Lower lobe of right lung (tissue), 2 donors: ENCODE data around the gene B4GALNT2. TPM values are rescaled to one million over a fixed set of nuclear protein-coding genes. Genes with fewer than 3 reads are reported as not detected.

ENCODE experiments used
- ATAC-seq, 2 donors: fragments of 200-7000 bp; cut with Tn5 transposase; one replicate each; pipeline ENCODE4 v1.9.1; 2020 to 2022; ENCODE audit warnings: mild to moderate bottlenecking in 2 of 2, moderate library complexity in 2 of 2
- DNase-seq: peaks from one replicate; pipeline ENCODE4 v3.0.0-alpha.2; 2020
- H3K27ac ChIP-seq: fragments of 200-600 bp; one replicate; pipeline ENCODE4 v1.8.0; 2022
- H3K27me3 ChIP-seq: fragments of 200-600 bp; one replicate; pipeline ENCODE4 v1.8.0; 2022; ENCODE audit warnings: low read depth
- H3K36me3 ChIP-seq: fragments of 200-600 bp; one replicate; pipeline ENCODE4 v1.8.0; 2022; ENCODE audit warnings: mild to moderate bottlenecking
- H3K4me1 ChIP-seq: fragments of 200-600 bp; one replicate; pipeline ENCODE4 v1.8.0; 2022
- H3K4me3 ChIP-seq: fragments of 200-600 bp; one replicate; pipeline ENCODE4 v1.8.0; 2022; ENCODE audit warnings: mild to moderate bottlenecking
- H3K9me3 ChIP-seq: fragments of 200-600 bp; one replicate; pipeline ENCODE4 v1.8.0; 2022
- CTCF ChIP-seq: fragments of 200-600 bp; IDR thresholded peaks from one replicate; pipeline ENCODE4 v1.8.0; 2022; ENCODE audit warnings: antibody characterized with exemption, mild to moderate bottlenecking
- intact Hi-C: fragments of 100-400 bp; cut with DNase I; formaldehyde crosslinking; loops from one replicate; pipeline ENCODE4 v1.11.0; 2022
- total RNA-seq: library from RNA; stranded (reverse); fragmentation: NEBNext Ultra II Directional; extraction: Animal tissue kit (Norgen Biotek cat#: 25700); gene quantifications from one replicate; pipeline ENCODE4 v1.2.1, GENCODE V29; 2021
- donor health status: DM: no; HTN: yes; CAD: no; lungs with severe emphysema.

B4GALNT2 gene
- total RNA-seq, 1 donor from 2014 or later: 0.15 TPM

DNA sequence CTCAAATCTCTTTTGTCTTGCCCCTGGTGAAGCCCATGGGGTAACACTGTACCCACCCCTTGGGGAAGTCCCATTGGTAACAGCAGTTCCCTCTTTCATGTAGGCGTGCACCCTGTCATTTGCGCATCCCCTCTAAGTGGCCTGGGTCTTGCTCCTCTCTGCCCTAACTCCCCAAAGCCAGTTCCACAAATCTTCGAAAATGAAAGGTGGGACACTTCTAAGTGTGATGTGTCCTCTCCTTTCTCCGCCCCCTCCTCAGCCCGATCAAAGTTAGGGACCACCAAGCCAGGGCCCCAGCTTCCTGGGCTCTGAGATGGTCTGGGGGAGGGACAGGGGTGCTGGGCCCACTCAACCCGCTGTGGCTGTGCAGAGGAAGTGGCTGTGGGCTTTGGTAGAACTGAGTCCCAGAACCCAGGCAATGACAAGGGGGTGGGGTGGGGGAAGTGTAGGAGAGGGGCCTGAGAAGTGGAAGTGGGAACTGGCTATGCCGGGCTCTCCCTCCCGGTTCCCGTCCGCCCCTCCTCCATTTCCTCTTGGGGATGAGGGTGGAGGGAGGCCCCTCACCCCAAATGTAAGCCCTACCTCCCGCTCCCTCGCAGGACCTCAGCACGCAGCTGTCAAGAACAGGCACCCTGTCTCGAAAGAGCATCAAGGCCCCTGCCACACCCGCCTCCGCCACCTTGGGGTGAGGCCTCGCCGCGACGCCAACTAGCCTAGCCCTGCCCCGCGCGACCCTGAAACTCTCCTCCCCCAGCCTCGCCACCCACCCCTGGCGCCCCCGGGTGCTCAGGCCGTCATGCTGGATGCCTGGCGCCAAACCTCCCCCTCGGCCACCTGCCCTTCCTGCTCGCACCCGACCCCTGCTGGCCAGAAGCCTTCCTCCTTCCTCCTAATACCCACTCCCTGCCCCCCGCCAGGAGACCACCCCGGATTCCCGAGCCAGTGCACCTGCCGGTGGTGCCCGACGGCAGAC is 86.7 kb downstream of the B4GALNT2 start:
- H3K4me3 ChIP-seq: no peak overlapping the region
- H3K4me1 ChIP-seq: peaks cover 65% of the 10 kb centered on the region
- peaks cover 19% of the 10 kb centered on the region for H3K27me3 ChIP-seq
- intact Hi-C loops: no loop called here
- H3K9me3 ChIP-seq: no peaks in the 10 kb centered on the region
- DNase-seq (peak; percentile 60), ATAC-seq (peak; percentile 56 to 62)
- peak overlapping the region; percentile 56 for H3K27ac ChIP-seq
- no peak for TF ChIP-seq CTCF
- H3K36me3 ChIP-seq: peaks cover 18% of the 10 kb centered on the region

- peaks cover 27% of the 10 kb centered on the region for H3K27me3 ChIP-seq
- H3K9me3 ChIP-seq: no peaks in the 10 kb centered on the region
- peaks cover 68% of the 10 kb centered on the region for H3K4me1 ChIP-seq
- ATAC-seq (no peak), DNase-seq (no peak)
- no peak overlapping the region for H3K27ac ChIP-seq
- intact Hi-C loops: loop anchor here (10.0 kb wide), 1 partner anchor 45 kb away; no protein-coding TSS in a partner anchor
- no peak for TF ChIP-seq CTCF
- H3K36me3 ChIP-seq: peaks cover 18% of the 10 kb centered on the region
- no peak overlapping the region for H3K4me3 ChIP-seq
Observed at GRCh38 chr17:49219987-49220386, 87.4 kb downstream of the B4GALNT2 start.

DNA sequence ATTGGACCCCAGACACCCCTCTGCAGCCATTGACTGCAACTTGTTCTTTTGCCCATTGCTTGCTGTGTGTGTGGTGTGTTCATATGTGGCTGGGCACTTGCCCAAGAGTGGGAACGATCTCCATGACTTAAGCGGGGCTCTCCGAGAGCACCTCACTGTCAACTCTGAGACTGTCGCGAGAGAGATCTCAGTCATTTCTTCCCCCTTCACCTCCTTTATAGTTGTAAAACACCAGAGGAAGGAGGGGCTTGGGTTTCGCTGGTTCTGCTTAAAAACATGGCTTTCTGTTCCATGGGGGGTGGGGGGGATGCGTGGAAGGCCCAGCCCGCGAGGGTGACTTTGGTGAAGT is 90.6 kb downstream of the B4GALNT2 start:
- H3K27ac ChIP-seq: no peak overlapping the region
- H3K4me1 ChIP-seq: peaks cover 40% of the 10 kb centered on the region
- DNase-seq: no peak
- H3K36me3 ChIP-seq: peaks cover 18% of the 10 kb centered on the region
- H3K4me3 ChIP-seq: no peak overlapping the region
- peaks cover 39% of the 10 kb centered on the region for H3K27me3 ChIP-seq
- no peak for ATAC-seq
- H3K9me3 ChIP-seq: no peaks in the 10 kb centered on the region
- intact Hi-C loops: loop anchor here (10.0 kb wide), 1 partner anchor 48 kb away; no protein-coding TSS in a partner anchor
- no peak for TF ChIP-seq CTCF

- peak; percentile 74 for DNase-seq
- Histone ChIP-seq H3K27me3 (peaks cover 39% of the 10 kb centered on the region), H3K4me3 (peak overlapping the region; percentile 41), H3K9me3 (no peaks in the 10 kb centered on the region), H3K27ac (no peak overlapping the region), H3K4me1 (peaks cover 34% of the 10 kb centered on the region), H3K36me3 (peaks cover 17% of the 10 kb centered on the region)
- peak; percentile 76 for TF ChIP-seq CTCF
- intact Hi-C loops: loop anchor here (10.0 kb wide), 1 partner anchor 49 kb away; no protein-coding TSS in a partner anchor
- peak; percentile 55 to 59 for ATAC-seq
Observed at GRCh38 chr17:49223517-49224197, 91.1 kb downstream of the B4GALNT2 start.

DNA sequence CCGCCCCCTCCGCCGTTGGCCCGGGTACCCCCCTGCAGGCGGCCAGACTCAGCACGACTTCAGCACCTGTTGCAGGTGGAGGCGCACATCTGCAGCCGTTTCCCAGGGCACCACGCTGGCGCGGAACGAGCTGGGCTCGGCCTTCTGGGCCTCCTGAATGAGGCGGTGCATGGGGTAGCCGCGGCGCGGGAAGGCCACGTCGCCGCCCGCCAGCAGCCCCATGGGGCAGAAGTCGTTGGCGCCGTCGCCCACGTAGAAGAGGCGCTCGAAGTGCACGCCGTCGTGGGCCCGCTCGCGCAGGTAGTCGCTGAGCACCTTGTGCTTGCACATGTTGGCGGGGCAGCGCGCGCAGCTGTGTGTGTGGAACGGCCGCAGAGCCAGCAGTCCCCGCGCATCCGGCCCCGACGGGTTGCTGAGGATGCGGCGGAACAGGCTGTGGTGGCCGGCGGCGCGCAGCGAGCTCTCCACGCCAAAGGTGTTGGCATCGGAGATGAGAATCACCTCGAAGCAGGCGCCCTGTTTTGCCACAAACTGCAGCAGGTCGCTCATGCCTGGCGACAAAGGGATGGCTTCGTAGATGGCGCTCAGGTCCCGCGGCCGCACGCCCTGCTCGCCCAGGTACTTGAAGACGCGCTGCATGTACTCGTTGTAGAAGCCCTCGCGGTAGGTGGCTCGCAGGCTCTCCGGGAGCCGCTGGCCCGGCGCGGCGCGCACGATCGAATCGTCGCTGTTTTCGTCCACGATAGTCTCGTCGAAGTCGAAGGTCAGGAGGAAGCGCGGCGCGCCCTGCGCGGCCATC is 91.8 kb downstream of the B4GALNT2 start:
- H3K27ac ChIP-seq: no peak overlapping the region
- peaks cover 11% of the 10 kb centered on the region for H3K36me3 ChIP-seq
- intact Hi-C loops: loop anchor here (10.0 kb wide), 1 partner anchor 50 kb away; no protein-coding TSS in a partner anchor
- H3K4me3 ChIP-seq: peak overlapping the region; percentile 41
- peak; percentile 62 for DNase-seq
- peaks cover 39% of the 10 kb centered on the region for H3K27me3 ChIP-seq
- H3K4me1 ChIP-seq: peaks cover 29% of the 10 kb centered on the region
- peak; percentile 38 to 44 for ATAC-seq
- TF ChIP-seq CTCF: no peak
- no peaks in the 10 kb centered on the region for H3K9me3 ChIP-seq
